A549 (cell line): ENCODE results near the gene TMTC2. TPM values are rescaled to one million over a fixed set of nuclear protein-coding genes. Genes with fewer than 3 reads are reported as not detected.

Source experiments
- ATAC-seq, 2 experiments: fragments of 200-7000 bp in 1 of 2; fragments of >200 bp in 1 of 2; cut with Nextera tagmentation in 1 of 2; cut with Tn5 transposase in 1 of 2; 3 replicates each; pipeline versions ENCODE4 v1.8.0 to v1.9.1; 2018 to 2020; ENCODE audit warnings: mild to moderate bottlenecking in 1 of 2, moderate library complexity in 1 of 2
- CTCF ChIA-PET: fragments of 300-600 bp; sonication (Branson Sonifier 250); formaldehyde crosslinking; extraction: SDS; loops from one replicate; lab custom pipeline; 2021; ENCODE audit warnings: antibody characterized with exemption, inconsistent platforms; lab: Yijun Ruan, JAX
- POLR2A ChIA-PET: fragments of 350-600 bp; formaldehyde crosslinking; extraction: SDS; loops from one replicate; lab custom pipeline; 2021; ENCODE audit warnings: antibody characterized with exemption, inconsistent platforms; lab: Yijun Ruan, JAX
- DNase-seq, 2 experiments: peaks; one replicate each; pipeline versions ENCODE4 v3.0.0 to v3.0.0-alpha.2; 2011 to 2016; ENCODE audit warnings: low read depth in 1 of 2, low spot score in 1 of 2
- FAIRE-seq: peaks from 2 replicates; lab custom pipeline; 2011; peaks lifted over from hg19 to GRCh38; lab: Jason Lieb, UNC
- H3K27ac ChIP-seq, 2 experiments: fragments of >200 bp; sonication (Bioruptor Twin); formaldehyde crosslinking; 3 replicates each; pipeline ENCODE4 v1.5.1; 2016 to 2017
- H3K4me1 ChIP-seq: fragments of >200 bp; sonication (Bioruptor Twin); formaldehyde crosslinking; 3 replicates; pipeline ENCODE4 v1.6.1; 2016
- H3K4me2 ChIP-seq: fragments of >200 bp; sonication (Bioruptor Twin); formaldehyde crosslinking; 3 replicates; pipeline ENCODE4 v1.6.1; 2016
- H3K4me3 ChIP-seq: fragments of >200 bp; sonication (Bioruptor Twin); formaldehyde crosslinking; 3 replicates; pipeline ENCODE4 v1.5.1; 2016
- H3K9me3 ChIP-seq: fragments of >200 bp; sonication (Bioruptor Twin); formaldehyde crosslinking; 3 replicates; pipeline ENCODE4 v1.6.1; 2016
- CBX8 ChIP-seq: fragments of 200-600 bp; sonication (generic); IDR thresholded peaks from 2 replicates; pipeline ENCODE4 v1.6.1; 2016
- CHD2 ChIP-seq: fragments of 150-350 bp; IDR thresholded peaks from 2 replicates; pipeline ENCODE4 v1.6.1; 2014; ENCODE audit warnings: low read length; ENCODE audit not compliant: partially characterized antibody
- EHF ChIP-seq: fragments of 250-450 bp; sonication (Bioruptor Pico); IDR thresholded peaks from 2 replicates; pipeline ENCODE4 v1.5.0; 2020; ENCODE audit warnings: mild to moderate bottlenecking
- EHMT2 ChIP-seq: fragments of 200-600 bp; sonication (generic); IDR thresholded peaks from 2 replicates; pipeline ENCODE4 v1.6.1; 2016; ENCODE audit warnings: antibody characterized with exemption, low read depth, mild to moderate bottlenecking, moderate library complexity
- EP300 ChIP-seq, 2 experiments: fragments of >200 bp; sonication (Bioruptor Twin); formaldehyde crosslinking; IDR thresholded peaks; 2 replicates in 1 of 2; 3 replicates in 1 of 2; pipeline ENCODE4 v1.6.1; 2016 to 2017
- ESRRA ChIP-seq: fragments of 150-350 bp; IDR thresholded peaks from 2 replicates; pipeline ENCODE4 v1.6.1; 2014; ENCODE audit warnings: mild to moderate bottlenecking, low read length, borderline replicate concordance
- FOXS1 ChIP-seq: fragments of 250-450 bp; sonication (Bioruptor Pico); IDR thresholded peaks from 2 replicates; pipeline ENCODE4 v1.5.0; 2020; ENCODE audit warnings: mild to moderate bottlenecking, moderate library complexity
- HDAC2 ChIP-seq: fragments of 200-600 bp; sonication (generic); IDR thresholded peaks from 2 replicates; pipeline ENCODE4 v1.6.1; 2016
- HEYL ChIP-seq: fragments of 250-450 bp; sonication (Bioruptor Pico); IDR thresholded peaks from 2 replicates; pipeline ENCODE4 v1.8.0; 2021; ENCODE audit warnings: mild to moderate bottlenecking, moderate library complexity
- HOXA7 ChIP-seq: fragments of 250-450 bp; sonication (Bioruptor Pico); IDR thresholded peaks from 2 replicates; pipeline ENCODE4 v1.5.0; 2020; ENCODE audit warnings: mild to moderate bottlenecking, moderate library complexity
- HOXB13 ChIP-seq: fragments of 250-450 bp; sonication (Bioruptor Pico); IDR thresholded peaks from 2 replicates; pipeline ENCODE4 v1.5.0; 2020; ENCODE audit warnings: low read depth, mild to moderate bottlenecking, moderate library complexity
- KDM5A ChIP-seq: fragments of 200-600 bp; sonication (generic); IDR thresholded peaks from 2 replicates; pipeline ENCODE4 v1.6.1; 2016; ENCODE audit warnings: antibody characterized with exemption, mild to moderate bottlenecking
- MAFK ChIP-seq: fragments of 450-650 bp; IDR thresholded peaks from 2 replicates; pipeline ENCODE4 v1.6.1; 2014; ENCODE audit not compliant: partially characterized antibody
- MAZ ChIP-seq: fragments of 150-350 bp; IDR thresholded peaks from 2 replicates; pipeline ENCODE4 v1.6.1; 2014; ENCODE audit warnings: antibody characterized with exemption, low read depth, low read length, borderline replicate concordance
- NR3C1 ChIP-seq: fragments of >200 bp; sonication (Bioruptor Twin); formaldehyde crosslinking; IDR thresholded peaks from 3 replicates; pipeline ENCODE4 v1.6.1; 2017
- POLR2A ChIP-seq: IDR thresholded peaks from 2 replicates; pipeline ENCODE4 v1.6.1; 2012; ENCODE audit warnings: mild to moderate bottlenecking, low read length
- POLR2AphosphoS2 ChIP-seq: conservative IDR thresholded peaks from 2 replicates; pipeline ENCODE4 v1.6.1; 2012; ENCODE audit warnings: low read length, improper control_type of control experiment, inconsistent platforms
- RARB ChIP-seq: fragments of 250-450 bp; sonication (Bioruptor Pico); IDR thresholded peaks from 2 replicates; pipeline ENCODE4 v1.8.0; 2021; ENCODE audit warnings: mild to moderate bottlenecking, moderate library complexity
- RNF2 ChIP-seq: fragments of 200-600 bp; sonication (generic); IDR thresholded peaks from 2 replicates; pipeline ENCODE4 v1.6.1; 2016; ENCODE audit warnings: low read depth, mild to moderate bottlenecking, antibody characterized with exemption, moderate library complexity, borderline replicate concordance
- SMC3 ChIP-seq: fragments of >200 bp; sonication (Bioruptor Twin); formaldehyde crosslinking; IDR thresholded peaks from 3 replicates; pipeline ENCODE4 v1.6.1; 2018; ENCODE audit warnings: inconsistent platforms
- USF2 ChIP-seq: fragments of 450-650 bp; IDR thresholded peaks from 2 replicates; pipeline ENCODE4 v1.6.1; 2014; ENCODE audit warnings: antibody characterized with exemption
- ZNF302 ChIP-seq: fragments of 250-450 bp; sonication (Bioruptor Pico); IDR thresholded peaks from 2 replicates; pipeline ENCODE4 v1.9.0; 2021; ENCODE audit warnings: inconsistent platforms, mild to moderate bottlenecking, moderate library complexity
- WGBS: methylation state at CpG from one replicate; pipeline ENCODE4 v1.1.6; 2017; ENCODE audit errors: missing lambda C conversion rate; 5-methylcytosine and 5-hydroxymethylcytosine counted together
- polyA plus RNA-seq, 4 experiments: library from polyadenylated mRNA; depleted of rRNA in 3 of 4; stranded (reverse); fragments of >200 nt; fragmentation: RNase III in 1 of 4; extraction: RNeasy Plus Mini Kit Qiagen cat#74134 plus additional on column Dnase treatment in 1 of 4; gene quantifications; 2 replicates in 3 of 4; 3 replicates in 1 of 4; pipeline ENCODE4 v1.2.3, GENCODE V29; 2011 to 2017
- TF ChIP-seq, protein P1 (sequence below): IDR thresholded peaks from 2 replicates; pipeline ENCODE4 v1.6.1; 2012; ENCODE audit warnings: low read depth, borderline replicate concordance
- TF ChIP-seq, protein P2 (sequence below): IDR thresholded peaks from 2 replicates; pipeline ENCODE4 v1.6.1; 2012
- TF ChIP-seq, protein P3 (sequence below): fragments of 250-450 bp; sonication (Bioruptor Pico); IDR thresholded peaks from 2 replicates; pipeline ENCODE4 v1.5.0; 2020; ENCODE audit warnings: low read depth, mild to moderate bottlenecking, moderate library complexity
- TF ChIP-seq, protein P4 (sequence below): IDR thresholded peaks from 2 replicates; pipeline ENCODE4 v1.6.1; 2012
- TF ChIP-seq, protein P5 (sequence below): fragments of 200-600 bp; sonication (generic); IDR thresholded peaks from 2 replicates; pipeline ENCODE4 v1.6.1; 2016; ENCODE audit warnings: antibody characterized with exemption, mild to moderate bottlenecking, moderate library complexity
- TF ChIP-seq, protein P6 (sequence below): fragments of >200 bp; sonication (Bioruptor Twin); formaldehyde crosslinking; IDR thresholded peaks from 2 replicates; pipeline ENCODE4 v1.6.1; 2016

TMTC2 gene
- polyA plus RNA-seq, 2 of the 4 experiments (the other 2 are of a cell fraction), result 1.8 to 5.3 TPM

DNA sequence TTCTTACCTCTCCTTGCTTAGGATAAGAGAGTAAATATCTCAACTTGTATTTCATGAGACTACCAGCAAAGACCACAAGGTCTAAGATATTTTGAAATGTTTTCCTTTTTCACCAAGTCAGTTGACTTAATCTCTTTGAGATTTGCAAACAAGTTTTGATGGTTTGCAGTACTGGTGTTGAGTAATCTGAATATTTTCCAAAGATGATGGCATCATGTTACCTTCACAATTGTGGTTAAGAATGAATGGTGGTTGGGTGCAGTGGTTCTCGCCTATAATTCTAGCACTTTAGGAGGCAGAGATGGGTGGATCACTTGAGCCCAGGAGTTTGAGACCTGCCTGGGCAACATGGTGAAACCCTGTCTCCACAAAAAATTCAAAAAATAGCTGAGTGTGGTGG, 225.7 kb downstream of the TMTC2 start:
- Histone ChIP-seq H3K4me1 (no peaks in the 10 kb centered on the region), H3K9me3 (no peaks in the 10 kb centered on the region), H3K4me2 (no peak overlapping the region), H3K27ac (no peak overlapping the region), H3K4me3 (no peak overlapping the region)
- WGBS, result 64% methylated on average over 1 of the region's 1 CpG
- POLR2A ChIA-PET, result no interaction called here
- ATAC-seq (no peak), DNase-seq (no peak), FAIRE-seq (no peak)
- CTCF ChIA-PET, result no interaction called here
- no peak for TF ChIP-seq POLR2A
- no peak for TF ChIP-seq ESRRA
- TF ChIP-seq EHMT2, result no peak
- no peak for TF ChIP-seq EHF (CRISPR knock-in tag)
- TF ChIP-seq, protein P1, sequence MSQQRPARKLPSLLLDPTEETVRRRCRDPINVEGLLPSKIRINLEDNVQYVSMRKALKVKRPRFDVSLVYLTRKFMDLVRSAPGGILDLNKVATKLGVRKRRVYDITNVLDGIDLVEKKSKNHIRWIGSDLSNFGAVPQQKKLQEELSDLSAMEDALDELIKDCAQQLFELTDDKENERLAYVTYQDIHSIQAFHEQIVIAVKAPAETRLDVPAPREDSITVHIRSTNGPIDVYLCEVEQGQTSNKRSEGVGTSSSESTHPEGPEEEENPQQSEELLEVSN, result no peak
- TF ChIP-seq NR3C1, result no peak
- no peak for TF ChIP-seq CBX8
- TF ChIP-seq, protein P2, sequence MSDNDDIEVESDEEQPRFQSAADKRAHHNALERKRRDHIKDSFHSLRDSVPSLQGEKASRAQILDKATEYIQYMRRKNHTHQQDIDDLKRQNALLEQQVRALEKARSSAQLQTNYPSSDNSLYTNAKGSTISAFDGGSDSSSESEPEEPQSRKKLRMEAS, result no peak
- TF ChIP-seq, protein P3, sequence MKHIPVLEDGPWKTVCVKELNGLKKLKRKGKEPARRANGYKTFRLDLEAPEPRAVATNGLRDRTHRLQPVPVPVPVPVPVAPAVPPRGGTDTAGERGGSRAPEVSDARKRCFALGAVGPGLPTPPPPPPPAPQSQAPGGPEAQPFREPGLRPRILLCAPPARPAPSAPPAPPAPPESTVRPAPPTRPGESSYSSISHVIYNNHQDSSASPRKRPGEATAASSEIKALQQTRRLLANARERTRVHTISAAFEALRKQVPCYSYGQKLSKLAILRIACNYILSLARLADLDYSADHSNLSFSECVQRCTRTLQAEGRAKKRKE, result no peak
- no peak for TF ChIP-seq SMC3
- TF ChIP-seq HOXB13, result no peak
- TF ChIP-seq FOXS1 (CRISPR knock-in tag), result no peak
- TF ChIP-seq POLR2AphosphoS2, result no peak
- TF ChIP-seq, protein P4, sequence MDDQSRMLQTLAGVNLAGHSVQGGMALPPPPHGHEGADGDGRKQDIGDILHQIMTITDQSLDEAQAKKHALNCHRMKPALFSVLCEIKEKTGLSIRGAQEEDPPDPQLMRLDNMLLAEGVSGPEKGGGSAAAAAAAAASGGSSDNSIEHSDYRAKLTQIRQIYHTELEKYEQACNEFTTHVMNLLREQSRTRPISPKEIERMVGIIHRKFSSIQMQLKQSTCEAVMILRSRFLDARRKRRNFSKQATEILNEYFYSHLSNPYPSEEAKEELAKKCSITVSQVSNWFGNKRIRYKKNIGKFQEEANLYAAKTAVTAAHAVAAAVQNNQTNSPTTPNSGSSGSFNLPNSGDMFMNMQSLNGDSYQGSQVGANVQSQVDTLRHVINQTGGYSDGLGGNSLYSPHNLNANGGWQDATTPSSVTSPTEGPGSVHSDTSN, result no peak
- TF ChIP-seq RNF2, result no peak

DNA sequence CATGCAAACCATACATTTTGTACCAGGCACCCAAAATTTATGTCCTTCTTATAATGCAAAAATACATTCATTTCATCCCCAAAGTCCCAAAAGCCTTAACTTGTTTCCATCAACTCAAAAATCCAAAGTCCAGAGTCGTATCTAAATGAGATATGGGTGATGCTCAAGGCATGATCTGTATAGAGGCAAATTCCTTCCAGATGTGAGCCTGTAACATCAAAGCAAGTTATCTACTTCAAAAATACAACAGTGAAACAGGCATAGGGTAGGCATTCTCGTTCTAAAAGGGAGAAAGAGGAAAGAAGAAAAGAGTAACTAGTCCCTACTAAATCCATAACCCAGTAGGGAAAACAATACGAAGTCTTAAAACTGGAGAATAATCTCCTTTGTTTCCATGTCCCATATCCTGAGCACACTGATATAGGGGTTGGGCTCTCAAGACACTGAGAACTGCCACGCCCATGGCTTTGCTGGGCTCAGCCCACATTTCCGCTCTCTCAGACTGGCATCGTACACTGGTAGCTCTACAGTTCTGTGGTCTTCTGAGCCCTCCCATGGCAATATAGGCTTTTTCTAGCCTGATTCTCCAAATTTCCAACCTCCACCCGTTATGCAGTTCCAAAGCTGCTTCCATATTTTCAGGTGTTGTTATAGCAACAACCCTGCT, 232.8 kb downstream of the TMTC2 start:
- WGBS, result 52% methylated on average over 7 of the region's 7 CpGs
- Histone ChIP-seq H3K9me3 (no peaks in the 10 kb centered on the region), H3K4me3 (no peak overlapping the region), H3K27ac (no peak overlapping the region), H3K4me1 (no peaks in the 10 kb centered on the region), H3K4me2 (no peak overlapping the region)
- DNase-seq (no peak), ATAC-seq (no peak), FAIRE-seq (no peak)
- ChIA-PET CTCF (no interaction called here), POLR2A (no interaction called here)
- TF ChIP-seq RARB (CRISPR knock-in tag) (no peak), MAFK (no peak), HEYL (no peak), POLR2A (no peak), KDM5A (no peak), CHD2 (no peak), HOXA7 (no peak), EP300 (IDR thresholded peaks at IDR 0.05) (no peak), EHF (CRISPR knock-in tag) (no peak), HDAC2 (no peak), POLR2AphosphoS2 (no peak), ZNF302 (CRISPR knock-in tag) (no peak), ESRRA (no peak), MAZ (no peak), USF2 (no peak)
- TF ChIP-seq, protein P5, sequence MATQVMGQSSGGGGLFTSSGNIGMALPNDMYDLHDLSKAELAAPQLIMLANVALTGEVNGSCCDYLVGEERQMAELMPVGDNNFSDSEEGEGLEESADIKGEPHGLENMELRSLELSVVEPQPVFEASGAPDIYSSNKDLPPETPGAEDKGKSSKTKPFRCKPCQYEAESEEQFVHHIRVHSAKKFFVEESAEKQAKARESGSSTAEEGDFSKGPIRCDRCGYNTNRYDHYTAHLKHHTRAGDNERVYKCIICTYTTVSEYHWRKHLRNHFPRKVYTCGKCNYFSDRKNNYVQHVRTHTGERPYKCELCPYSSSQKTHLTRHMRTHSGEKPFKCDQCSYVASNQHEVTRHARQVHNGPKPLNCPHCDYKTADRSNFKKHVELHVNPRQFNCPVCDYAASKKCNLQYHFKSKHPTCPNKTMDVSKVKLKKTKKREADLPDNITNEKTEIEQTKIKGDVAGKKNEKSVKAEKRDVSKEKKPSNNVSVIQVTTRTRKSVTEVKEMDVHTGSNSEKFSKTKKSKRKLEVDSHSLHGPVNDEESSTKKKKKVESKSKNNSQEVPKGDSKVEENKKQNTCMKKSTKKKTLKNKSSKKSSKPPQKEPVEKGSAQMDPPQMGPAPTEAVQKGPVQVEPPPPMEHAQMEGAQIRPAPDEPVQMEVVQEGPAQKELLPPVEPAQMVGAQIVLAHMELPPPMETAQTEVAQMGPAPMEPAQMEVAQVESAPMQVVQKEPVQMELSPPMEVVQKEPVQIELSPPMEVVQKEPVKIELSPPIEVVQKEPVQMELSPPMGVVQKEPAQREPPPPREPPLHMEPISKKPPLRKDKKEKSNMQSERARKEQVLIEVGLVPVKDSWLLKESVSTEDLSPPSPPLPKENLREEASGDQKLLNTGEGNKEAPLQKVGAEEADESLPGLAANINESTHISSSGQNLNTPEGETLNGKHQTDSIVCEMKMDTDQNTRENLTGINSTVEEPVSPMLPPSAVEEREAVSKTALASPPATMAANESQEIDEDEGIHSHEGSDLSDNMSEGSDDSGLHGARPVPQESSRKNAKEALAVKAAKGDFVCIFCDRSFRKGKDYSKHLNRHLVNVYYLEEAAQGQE, result no peak
- TF ChIP-seq, protein P6, sequence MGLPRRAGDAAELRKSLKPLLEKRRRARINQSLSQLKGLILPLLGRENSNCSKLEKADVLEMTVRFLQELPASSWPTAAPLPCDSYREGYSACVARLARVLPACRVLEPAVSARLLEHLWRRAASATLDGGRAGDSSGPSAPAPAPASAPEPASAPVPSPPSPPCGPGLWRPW, result no peak
